ENCODE measurements around the gene SEC24C. TPM values are rescaled to one million over a fixed set of nuclear protein-coding genes. Genes with fewer than 3 reads are reported as not detected.
A peak's percentile ranks its signal among the peaks of the same experiment; 100 is the strongest.
"Not testable (repeated sequence)": the region's sequence is repeated elsewhere in the genome, so short reads cannot be mapped to it uniquely, and the experiment has no call there.

The SEC24C gene
- total and polyA plus RNA-seq, 2 of the 4 experiments (the other 2 are of a cell fraction): 74.2 to 88.9 TPM

DNA sequence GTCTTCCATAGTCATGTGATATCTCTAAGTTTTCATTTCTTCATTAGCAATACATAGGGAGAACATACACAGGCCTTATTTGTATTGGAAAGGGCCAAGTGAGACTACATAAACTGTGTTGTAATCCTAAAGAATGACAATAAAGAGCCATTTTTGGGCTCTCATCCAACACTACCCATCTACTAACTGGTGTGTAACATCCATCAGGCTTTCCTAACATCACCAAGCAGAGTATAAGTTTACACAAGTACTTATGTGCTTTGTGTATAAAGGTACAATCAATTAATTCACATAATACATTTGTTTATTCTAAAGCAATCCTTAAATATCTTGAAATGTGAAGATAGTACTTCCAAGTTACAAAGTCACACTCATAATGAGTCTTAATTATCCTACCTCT, 48.9 kb upstream of the SEC24C start:
- in situ Hi-C loops (cut with MboI; ENCODE audit: low sequenced_read_pairs); H4K20me1 ChIP-seq (ENCODE audit: insufficient read depth, low read length); H3K18ac ChIP-seq (ENCODE audit: low read depth, low read length); H3K4ac ChIP-seq (ENCODE audit: low read depth, low read length); H3K27ac ChIP-seq (ENCODE audit: insufficient read depth, low read length); H2AK5ac ChIP-seq (ENCODE audit: low read depth, low read length); H3K9me3 ChIP-seq (ENCODE audit: control insufficient read depth, insufficient read depth, low read length); BruUV-seq (replicated peaks); H3K23ac ChIP-seq (ENCODE audit: low read depth, low read length); dilution Hi-C loops (cut with HindIII; ENCODE audit: low sequenced_read_pairs, unreplicated experiment); H3K4me2 ChIP-seq (ENCODE audit: low read depth, low read length); H2BK120ac ChIP-seq (ENCODE audit: low read depth, low read length); H4K8ac ChIP-seq (ENCODE audit: low read depth in 2 of 2, low read length in 2 of 2); H3K79me1 ChIP-seq (ENCODE audit: low read depth in 1 of 2, low read length in 2 of 2); H3K4me1 ChIP-seq (ENCODE audit: control insufficient read depth, insufficient read depth, low read length); ATAC-seq (ENCODE audit: low read depth); H2AK9ac ChIP-seq (replicated peaks; ENCODE audit: low read depth, low read length, poor library complexity); H2BK20ac ChIP-seq (ENCODE audit: low read depth, low read length); H3K27me3 ChIP-seq (ENCODE audit: control insufficient read depth, insufficient read depth, low read length); H4K91ac ChIP-seq (ENCODE audit: insufficient read depth, low read depth, low read length); H2BK5ac ChIP-seq (ENCODE audit: low read depth, low read length, poor library complexity, severe bottlenecking); H3K36me3 ChIP-seq (ENCODE audit: control insufficient read depth, insufficient read depth, low read length); H3K9ac ChIP-seq (ENCODE audit: low read depth, low read length); H4K5ac ChIP-seq (ENCODE audit: low read depth, low read length); intact Hi-C loops (cut with micrococcal nuclease); H3K56ac ChIP-seq (ENCODE audit: extremely low read depth, insufficient read depth, low read length); H2BK15ac ChIP-seq (ENCODE audit: low read depth, low read length); POLR2A ChIA-PET (ENCODE audit: unreplicated experiment); H3K4me3 ChIP-seq (ENCODE audit: insufficient read depth, low read depth, low read length); H2AFZ ChIP-seq (replicated peaks; ENCODE audit: low read length, poor library complexity); CTCF ChIA-PET; H3K9me1 ChIP-seq (ENCODE audit: insufficient read depth, low read length); H3K14ac ChIP-seq (replicated peaks; ENCODE audit: low read depth, low read length): not testable (repeated sequence)
- peak; percentile 10 for DNase-seq

- ATAC-seq (ENCODE audit: low read depth); H2BK5ac ChIP-seq (ENCODE audit: low read depth, low read length, poor library complexity, severe bottlenecking); in situ Hi-C loops (cut with MboI; ENCODE audit: low sequenced_read_pairs); H4K5ac ChIP-seq (ENCODE audit: low read depth, low read length); H3K79me1 ChIP-seq (ENCODE audit: low read depth in 1 of 2, low read length in 2 of 2); H3K4ac ChIP-seq (ENCODE audit: low read depth, low read length); H4K20me1 ChIP-seq (ENCODE audit: insufficient read depth, low read length); H3K36me3 ChIP-seq (ENCODE audit: control insufficient read depth, insufficient read depth, low read length); H2AK9ac ChIP-seq (replicated peaks; ENCODE audit: low read depth, low read length, poor library complexity); H3K27me3 ChIP-seq (ENCODE audit: control insufficient read depth, insufficient read depth, low read length); H3K9me3 ChIP-seq (ENCODE audit: control insufficient read depth, insufficient read depth, low read length); DNase-seq; CTCF ChIA-PET; dilution Hi-C loops (cut with HindIII; ENCODE audit: low sequenced_read_pairs, unreplicated experiment); BruUV-seq (replicated peaks); H2BK15ac ChIP-seq (ENCODE audit: low read depth, low read length); H3K9ac ChIP-seq (ENCODE audit: low read depth, low read length); intact Hi-C loops (cut with micrococcal nuclease); H3K4me1 ChIP-seq (ENCODE audit: control insufficient read depth, insufficient read depth, low read length); H2AK5ac ChIP-seq (ENCODE audit: low read depth, low read length); H2AFZ ChIP-seq (replicated peaks; ENCODE audit: low read length, poor library complexity); H4K8ac ChIP-seq (ENCODE audit: low read depth in 2 of 2, low read length in 2 of 2); POLR2A ChIA-PET (ENCODE audit: unreplicated experiment); H3K4me3 ChIP-seq (ENCODE audit: insufficient read depth, low read depth, low read length); H4K91ac ChIP-seq (ENCODE audit: insufficient read depth, low read depth, low read length); H3K27ac ChIP-seq (ENCODE audit: insufficient read depth, low read length); H3K23ac ChIP-seq (ENCODE audit: low read depth, low read length); H3K14ac ChIP-seq (replicated peaks; ENCODE audit: low read depth, low read length); H2BK120ac ChIP-seq (ENCODE audit: low read depth, low read length); H3K18ac ChIP-seq (ENCODE audit: low read depth, low read length); H3K56ac ChIP-seq (ENCODE audit: extremely low read depth, insufficient read depth, low read length); H2BK20ac ChIP-seq (ENCODE audit: low read depth, low read length); H3K9me1 ChIP-seq (ENCODE audit: insufficient read depth, low read length); H3K4me2 ChIP-seq (ENCODE audit: low read depth, low read length): not testable (repeated sequence)
- WGBS, 2 experiments (ENCODE audit: extremely low coverage in 2 of 2, insufficient read length in 1 of 2): no CpG with 5 or more reads among the region's 16 CpGs
These were observed 46.5 kb upstream of the SEC24C start, which contains the start of gene AGAP5 for GRCh38 chr10:73697675-73698159. TSS of gene AGAP5 (minus strand) at chr10:73698109. CDS start at chr10:73697755, 354 bp downstream.

Data from IMR-90 (cell line).